ENCODE measurements around the gene C15orf39.

Gene C15orf39

DNA sequence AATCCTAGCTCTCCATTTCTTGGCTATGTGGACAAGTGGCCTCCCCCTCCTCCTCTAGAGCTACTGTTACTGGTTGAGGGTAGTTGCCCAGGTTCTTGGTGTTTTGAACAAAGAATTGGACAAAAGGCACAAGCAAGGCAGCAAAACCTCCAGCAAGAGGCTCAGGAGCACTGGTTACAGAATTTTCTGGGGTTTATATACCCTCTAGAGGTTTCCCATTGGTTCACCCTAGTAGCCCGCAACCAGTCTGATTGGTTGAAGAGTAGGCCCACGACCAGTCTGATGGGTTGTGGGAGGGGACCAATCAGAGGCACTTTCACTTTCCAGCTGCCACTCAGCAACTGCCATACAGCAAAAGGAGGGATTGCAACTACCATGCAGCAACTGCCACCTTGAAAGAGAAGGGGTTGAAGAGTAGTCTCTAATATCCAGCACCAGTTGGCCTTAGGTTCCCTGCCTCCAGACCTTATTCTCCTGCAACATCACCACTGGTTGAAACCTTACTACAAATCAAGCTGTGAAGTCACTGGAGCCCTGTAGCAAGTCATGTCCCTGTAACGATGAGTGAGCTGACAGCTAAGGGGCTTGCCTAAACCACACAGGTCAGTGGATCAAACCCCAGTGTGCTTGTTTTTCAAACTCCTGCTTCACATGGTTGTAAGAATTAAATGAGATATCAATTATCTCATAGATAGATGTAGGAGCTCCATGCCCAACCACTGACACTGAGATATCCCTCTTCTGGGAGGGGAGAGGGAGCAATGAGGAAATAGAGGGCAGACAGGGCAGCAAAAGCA lies 2.9 kb upstream of the C15orf39 start:
- no peak overlapping the region for H3K4me3 ChIP-seq (ENCODE audit: low read depth, low read length)
- ChIA-PET POLR2A (interaction anchor here (0.5 to 1.3 kb wide), 7 partner anchors 8 to 175 kb away, joined by 3 to 6 read pairs (median 3); partner anchors contain the start of gene PPCDC), CTCF (interaction anchor here (1.4 to 1.9 kb wide), 2 partner anchors 156 to 169 kb away, joined by 3 to 6 read pairs; no protein-coding TSS in a partner anchor)
- peaks cover 9% of the 10 kb centered on the region for H3K4me1 ChIP-seq (ENCODE audit: control insufficient read depth, insufficient read depth, low read length)
- no peak for TF ChIP-seq ZNF404 (tag by site-specific recombination; IDR thresholded peaks at IDR 0.05)
- TF ChIP-seq ZNF664 (tag by site-specific recombination; IDR thresholded peaks at IDR 0.05): peak; percentile 90
- no peak for TF ChIP-seq ZNF132 (tag by site-specific recombination; IDR thresholded peaks at IDR 0.05; ENCODE audit: borderline replicate concordance)
- no peak for TF ChIP-seq ZNF449 (tag by site-specific recombination; IDR thresholded peaks at IDR 0.05)
- TF ChIP-seq ZBTB44 (tag by site-specific recombination; IDR thresholded peaks at IDR 0.05): peak; percentile 95
- peak; percentile 86 for TF ChIP-seq SP2 (tag by site-specific recombination; IDR thresholded peaks at IDR 0.05)
- TF ChIP-seq ZNF239 (tag by site-specific recombination; IDR thresholded peaks at IDR 0.05): no peak
- TF ChIP-seq, protein P1, sequence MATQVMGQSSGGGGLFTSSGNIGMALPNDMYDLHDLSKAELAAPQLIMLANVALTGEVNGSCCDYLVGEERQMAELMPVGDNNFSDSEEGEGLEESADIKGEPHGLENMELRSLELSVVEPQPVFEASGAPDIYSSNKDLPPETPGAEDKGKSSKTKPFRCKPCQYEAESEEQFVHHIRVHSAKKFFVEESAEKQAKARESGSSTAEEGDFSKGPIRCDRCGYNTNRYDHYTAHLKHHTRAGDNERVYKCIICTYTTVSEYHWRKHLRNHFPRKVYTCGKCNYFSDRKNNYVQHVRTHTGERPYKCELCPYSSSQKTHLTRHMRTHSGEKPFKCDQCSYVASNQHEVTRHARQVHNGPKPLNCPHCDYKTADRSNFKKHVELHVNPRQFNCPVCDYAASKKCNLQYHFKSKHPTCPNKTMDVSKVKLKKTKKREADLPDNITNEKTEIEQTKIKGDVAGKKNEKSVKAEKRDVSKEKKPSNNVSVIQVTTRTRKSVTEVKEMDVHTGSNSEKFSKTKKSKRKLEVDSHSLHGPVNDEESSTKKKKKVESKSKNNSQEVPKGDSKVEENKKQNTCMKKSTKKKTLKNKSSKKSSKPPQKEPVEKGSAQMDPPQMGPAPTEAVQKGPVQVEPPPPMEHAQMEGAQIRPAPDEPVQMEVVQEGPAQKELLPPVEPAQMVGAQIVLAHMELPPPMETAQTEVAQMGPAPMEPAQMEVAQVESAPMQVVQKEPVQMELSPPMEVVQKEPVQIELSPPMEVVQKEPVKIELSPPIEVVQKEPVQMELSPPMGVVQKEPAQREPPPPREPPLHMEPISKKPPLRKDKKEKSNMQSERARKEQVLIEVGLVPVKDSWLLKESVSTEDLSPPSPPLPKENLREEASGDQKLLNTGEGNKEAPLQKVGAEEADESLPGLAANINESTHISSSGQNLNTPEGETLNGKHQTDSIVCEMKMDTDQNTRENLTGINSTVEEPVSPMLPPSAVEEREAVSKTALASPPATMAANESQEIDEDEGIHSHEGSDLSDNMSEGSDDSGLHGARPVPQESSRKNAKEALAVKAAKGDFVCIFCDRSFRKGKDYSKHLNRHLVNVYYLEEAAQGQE (tag by site-specific recombination; IDR thresholded peaks at IDR 0.05): no peak
- no peak for TF ChIP-seq ZNF426 (tag by site-specific recombination; IDR thresholded peaks at IDR 0.05)
- TF ChIP-seq ZNF623 (tag by site-specific recombination; IDR thresholded peaks at IDR 0.05): no peak
- no peak for TF ChIP-seq ZNF211 (tag by site-specific recombination; IDR thresholded peaks at IDR 0.05; ENCODE audit: low read depth)
- TF ChIP-seq ZNF768 (tag by site-specific recombination; IDR thresholded peaks at IDR 0.05): no peak
- TF ChIP-seq ZNF777 (tag by site-specific recombination; IDR thresholded peaks at IDR 0.05; ENCODE audit: borderline replicate concordance): no peak
- no peak for TF ChIP-seq KLF17 (tag by site-specific recombination; IDR thresholded peaks at IDR 0.05)
- TF ChIP-seq PRDM10 (tag by site-specific recombination; IDR thresholded peaks at IDR 0.05): peak; percentile 52
- TF ChIP-seq SP3 (tag by site-specific recombination; IDR thresholded peaks at IDR 0.05): peak; percentile 43; the same call in 1 of the 2 replicates
- no peak for TF ChIP-seq SALL2 (tag by site-specific recombination; IDR thresholded peaks at IDR 0.05; ENCODE audit: borderline replicate concordance)
- TF ChIP-seq ZNF423 (tag by site-specific recombination; IDR thresholded peaks at IDR 0.05): no peak
- no peak for TF ChIP-seq ZNF501 (tag by site-specific recombination; IDR thresholded peaks at IDR 0.05)
- TF ChIP-seq ZNF16 (tag by site-specific recombination; IDR thresholded peaks at IDR 0.05; ENCODE audit: low read depth): no peak
- TF ChIP-seq ZBTB48 (tag by site-specific recombination; IDR thresholded peaks at IDR 0.05): no peak
- no peak for TF ChIP-seq ZNF549 (tag by site-specific recombination; IDR thresholded peaks at IDR 0.05)
- TF ChIP-seq ZXDB (tag by site-specific recombination; IDR thresholded peaks at IDR 0.05): 0 out of 2 replicates have a peak, but pooled peaks have one; percentile 14
- TF ChIP-seq ZNF366 (tag by site-specific recombination; conservative IDR thresholded peaks at IDR 0.05): peak; percentile 59
- H3K27ac ChIP-seq (ENCODE audit: extremely low read depth, low read depth, low read length): no peak overlapping the region; the same call in 1 of the 2 replicates
- no peaks in the 10 kb centered on the region for H3K9me3 ChIP-seq (ENCODE audit: control insufficient read depth, insufficient read depth, low read depth, low read length)
- no peaks in the 10 kb centered on the region for H3K36me3 ChIP-seq (ENCODE audit: control insufficient read depth in 2 of 2, insufficient read depth in 1 of 2, low read length in 2 of 2)

All from HEK293 (cell line).